Smooth muscle cell (in vitro differentiated cells): ENCODE results near the gene STAG1. TPM values are rescaled to one million over a fixed set of nuclear protein-coding genes. Genes with fewer than 3 reads are reported as not detected.

Experiments used
- DNase-seq: peaks from one replicate; lab custom pipeline; 2025; ENCODE audit not compliant: unreplicated experiment; lab: John Stamatoyannopoulos, UW
- H2AFZ ChIP-seq: fragments of 200-600 bp; sonication (generic); 2 replicates; pipeline ENCODE4 v1.6.0; 2016; ENCODE audit warnings: antibody characterized with exemption, low read depth, mild to moderate bottlenecking
- H3F3A ChIP-seq: fragments of 200-600 bp; sonication (generic); 2 replicates; pipeline ENCODE4 v1.6.0; 2017; ENCODE audit warnings: antibody characterized with exemption, low read depth
- H3K27ac ChIP-seq: fragments of 200-600 bp; sonication (generic); 2 replicates; pipeline ENCODE4 v1.5.1; 2016; ENCODE audit warnings: low read depth, mild to moderate bottlenecking
- H3K27me3 ChIP-seq: fragments of 200-600 bp; sonication (generic); 2 replicates; pipeline ENCODE4 v1.6.1; 2016; ENCODE audit warnings: low read depth, mild to moderate bottlenecking
- H3K36me3 ChIP-seq: fragments of 200-600 bp; sonication (generic); 2 replicates; pipeline ENCODE4 v1.5.1; 2016; ENCODE audit warnings: low read depth
- H3K4me1 ChIP-seq: fragments of 200-600 bp; sonication (generic); 2 replicates; pipeline ENCODE4 v1.5.1; 2016; ENCODE audit warnings: low read depth
- H3K4me2 ChIP-seq: fragments of 200-600 bp; sonication (generic); 2 replicates; pipeline ENCODE4 v1.6.0; 2016; ENCODE audit warnings: mild to moderate bottlenecking
- H3K4me3 ChIP-seq: fragments of 200-600 bp; sonication (generic); 2 replicates; pipeline ENCODE4 v1.5.1; 2016; ENCODE audit warnings: mild to moderate bottlenecking
- H3K79me2 ChIP-seq: fragments of 200-600 bp; sonication (generic); 2 replicates; pipeline ENCODE4 v1.6.0; 2016; ENCODE audit warnings: low read depth, mild to moderate bottlenecking
- H3K9ac ChIP-seq: fragments of 200-600 bp; sonication (generic); 2 replicates; pipeline ENCODE4 v1.6.0; 2016; ENCODE audit warnings: low read depth
- H3K9me3 ChIP-seq: fragments of 200-600 bp; sonication (generic); replicated peaks from 2 replicates; pipeline ENCODE4 v1.5.1; 2016; ENCODE audit warnings: low read depth
- H4K20me1 ChIP-seq: fragments of 200-600 bp; sonication (generic); 2 replicates; pipeline ENCODE4 v1.6.0; 2016; ENCODE audit warnings: low read depth
- WGBS: methylation state at CpG from one replicate; pipeline ENCODE4 v1.1.7; 2016; ENCODE audit warnings: low lambda C conversion rate; 5-methylcytosine and 5-hydroxymethylcytosine counted together
- polyA plus RNA-seq: library from polyadenylated mRNA; unstranded; fragments of >200 nt; fragmentation: Nextera tagmentation; extraction: Ambion mirVana; gene quantifications from 2 replicates; pipeline ENCODE4 v1.2.1, GENCODE V29; 2016
- total RNA-seq: library from RNA; depleted of rRNA; stranded (reverse); fragments of >200 nt; gene quantifications from 2 replicates; pipeline ENCODE4 v1.2.3, GENCODE V29; 2014
- TF ChIP-seq, protein P1 (sequence below): fragments of 200-600 bp; sonication (generic); IDR thresholded peaks from 2 replicates; pipeline ENCODE4 v1.5.1; 2017; ENCODE audit warnings: borderline replicate concordance, mild to moderate bottlenecking, antibody characterized with exemption; ENCODE audit not compliant: insufficient read depth, poor library complexity, severe bottlenecking

The STAG1 gene
- total and polyA plus RNA-seq, 2 experiments from 2014 or later, result 14.6 to 29.5 TPM

DNA sequence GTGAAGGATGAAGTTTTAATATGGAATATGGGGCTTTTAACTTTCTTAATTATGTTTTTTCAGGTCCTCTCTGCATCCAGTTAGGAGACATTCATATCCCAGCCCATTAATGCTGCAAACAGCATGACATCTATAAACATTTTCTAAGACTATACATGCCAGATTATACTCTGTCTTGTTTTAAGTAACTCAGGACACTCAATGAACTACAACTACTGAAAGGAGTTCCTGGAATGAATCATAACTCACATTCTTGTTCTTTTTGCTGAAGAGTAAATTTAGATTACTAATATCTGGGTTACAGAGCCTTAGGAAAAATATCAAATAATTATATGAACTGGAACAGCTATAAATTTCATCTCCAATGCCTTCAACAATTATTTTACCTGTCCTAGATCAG is 167.4 kb downstream of the STAG1 start:
- no peaks in the 10 kb centered on the region for H3K36me3 ChIP-seq
- H3K9me3 ChIP-seq, result no peaks in the 10 kb centered on the region
- H3K27me3 ChIP-seq, result no peaks in the 10 kb centered on the region
- H3K79me2 ChIP-seq, result peaks cover 20% of the 10 kb centered on the region
- no peak overlapping the region for H3K9ac ChIP-seq
- H3F3A ChIP-seq, result no peaks in the 10 kb centered on the region
- H3K27ac ChIP-seq, result no peak overlapping the region
- H3K4me2 ChIP-seq, result no peak overlapping the region
- no peak overlapping the region for H2AFZ ChIP-seq
- no peak for DNase-seq
- no peaks in the 10 kb centered on the region for H3K4me1 ChIP-seq
- H4K20me1 ChIP-seq, result no peaks in the 10 kb centered on the region
- TF ChIP-seq, protein P1, sequence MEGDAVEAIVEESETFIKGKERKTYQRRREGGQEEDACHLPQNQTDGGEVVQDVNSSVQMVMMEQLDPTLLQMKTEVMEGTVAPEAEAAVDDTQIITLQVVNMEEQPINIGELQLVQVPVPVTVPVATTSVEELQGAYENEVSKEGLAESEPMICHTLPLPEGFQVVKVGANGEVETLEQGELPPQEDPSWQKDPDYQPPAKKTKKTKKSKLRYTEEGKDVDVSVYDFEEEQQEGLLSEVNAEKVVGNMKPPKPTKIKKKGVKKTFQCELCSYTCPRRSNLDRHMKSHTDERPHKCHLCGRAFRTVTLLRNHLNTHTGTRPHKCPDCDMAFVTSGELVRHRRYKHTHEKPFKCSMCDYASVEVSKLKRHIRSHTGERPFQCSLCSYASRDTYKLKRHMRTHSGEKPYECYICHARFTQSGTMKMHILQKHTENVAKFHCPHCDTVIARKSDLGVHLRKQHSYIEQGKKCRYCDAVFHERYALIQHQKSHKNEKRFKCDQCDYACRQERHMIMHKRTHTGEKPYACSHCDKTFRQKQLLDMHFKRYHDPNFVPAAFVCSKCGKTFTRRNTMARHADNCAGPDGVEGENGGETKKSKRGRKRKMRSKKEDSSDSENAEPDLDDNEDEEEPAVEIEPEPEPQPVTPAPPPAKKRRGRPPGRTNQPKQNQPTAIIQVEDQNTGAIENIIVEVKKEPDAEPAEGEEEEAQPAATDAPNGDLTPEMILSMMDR, result no peak
- H3K4me3 ChIP-seq, result no peak overlapping the region

DNA sequence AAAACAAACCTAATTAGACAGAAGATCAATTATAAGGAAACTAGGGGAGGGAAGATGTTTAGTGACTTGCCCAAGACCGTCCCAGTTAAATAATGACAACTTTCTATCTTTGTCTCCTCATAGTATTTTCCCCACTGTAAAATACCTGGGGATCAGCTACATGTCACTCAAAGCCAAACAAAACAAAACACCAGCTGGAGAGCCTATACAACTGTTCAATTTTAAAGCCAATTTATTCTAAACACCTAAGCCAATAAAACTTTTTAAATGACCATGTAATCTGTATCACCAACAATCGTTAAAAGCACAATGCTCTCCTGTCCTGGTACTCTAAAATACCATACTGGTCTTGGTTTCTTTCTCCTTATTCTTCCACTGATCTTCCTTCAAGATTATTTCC is 168.4 kb downstream of the STAG1 start:
- Histone ChIP-seq H3K4me3 (no peak overlapping the region), H3K4me2 (no peak overlapping the region), H3K4me1 (no peaks in the 10 kb centered on the region), H3K36me3 (no peaks in the 10 kb centered on the region), H3K9ac (no peak overlapping the region), H3K27me3 (no peaks in the 10 kb centered on the region), H3K79me2 (peaks cover 20% of the 10 kb centered on the region), H2AFZ (no peak overlapping the region), H3F3A (no peaks in the 10 kb centered on the region), H3K27ac (no peak overlapping the region), H4K20me1 (no peaks in the 10 kb centered on the region), H3K9me3 (no peaks in the 10 kb centered on the region)
- WGBS, result 98% methylated on average over 2 of the region's 2 CpGs
- DNase-seq, result no peak
- TF ChIP-seq, protein P1, result no peak

DNA sequence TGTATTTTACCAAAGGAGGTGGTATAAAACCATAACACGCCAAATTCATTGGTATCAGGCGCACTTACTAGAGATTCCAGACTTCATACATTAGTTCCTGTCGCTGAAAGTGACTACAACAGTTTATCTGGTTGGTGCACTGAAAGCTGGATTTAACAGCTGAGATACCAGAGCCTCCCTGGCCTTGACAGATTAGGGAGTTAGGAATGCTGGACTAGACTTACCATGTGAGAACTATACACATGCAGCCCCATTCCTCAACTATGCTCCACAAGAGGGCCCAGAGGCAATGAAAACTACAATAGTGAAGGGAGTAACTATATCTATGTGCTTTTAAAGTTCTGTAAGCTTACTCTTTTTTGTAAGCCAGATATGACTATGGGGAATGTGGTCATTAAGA is 174.4 kb downstream of the STAG1 start:
- WGBS, result 76% methylated on average over 3 of the region's 3 CpGs
- Histone ChIP-seq H4K20me1 (no peaks in the 10 kb centered on the region), H3F3A (no peaks in the 10 kb centered on the region), H3K4me1 (peaks cover 2% of the 10 kb centered on the region), H3K4me3 (no peak overlapping the region), H3K36me3 (no peaks in the 10 kb centered on the region), H2AFZ (no peak overlapping the region), H3K27me3 (no peaks in the 10 kb centered on the region), H3K4me2 (no peak overlapping the region), H3K79me2 (peaks cover 21% of the 10 kb centered on the region), H3K9me3 (no peaks in the 10 kb centered on the region), H3K9ac (no peak overlapping the region), H3K27ac (no peak overlapping the region)
- TF ChIP-seq, protein P1, result no peak
- DNase-seq, result no peak

DNA sequence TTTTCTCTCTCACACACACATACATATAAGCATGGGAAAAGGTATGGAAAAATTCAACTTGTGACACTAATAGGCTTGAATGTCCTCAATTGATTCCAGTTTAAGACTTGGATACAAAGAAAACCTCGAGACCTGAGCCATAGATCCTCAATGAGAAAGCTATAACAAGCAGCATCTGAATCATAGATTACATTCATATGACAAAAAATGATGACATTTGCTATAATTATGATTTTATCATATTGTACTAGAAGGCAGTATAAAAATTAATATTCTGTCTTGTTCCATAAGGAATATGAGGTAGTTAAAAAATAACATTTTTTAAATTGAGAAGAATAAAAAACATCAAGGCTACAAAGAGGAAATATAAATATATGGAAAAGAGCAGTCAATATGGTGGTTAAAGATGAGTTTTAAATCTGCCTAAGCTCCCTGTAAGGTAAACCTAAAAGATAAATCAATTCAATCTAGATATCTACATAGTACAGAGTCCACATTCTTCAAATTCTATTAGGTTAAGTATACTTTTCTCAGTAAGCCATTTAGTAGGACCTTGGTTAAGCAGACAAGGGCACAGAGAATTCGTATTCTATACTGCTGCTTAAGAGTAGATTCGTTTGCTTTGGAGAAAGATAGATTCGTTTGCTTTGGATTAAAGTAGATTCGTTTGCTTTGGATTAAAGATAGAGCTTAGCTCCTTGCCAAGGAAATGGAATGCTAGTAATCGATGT is 175.7 kb downstream of the STAG1 start:
- Histone ChIP-seq H4K20me1 (no peaks in the 10 kb centered on the region), H3K4me1 (peaks cover 2% of the 10 kb centered on the region), H3K79me2 (peaks cover 20% of the 10 kb centered on the region), H3F3A (no peaks in the 10 kb centered on the region), H3K4me3 (no peak overlapping the region), H3K4me2 (no peak overlapping the region), H3K9ac (no peak overlapping the region), H3K36me3 (no peaks in the 10 kb centered on the region), H3K27me3 (no peaks in the 10 kb centered on the region), H2AFZ (no peak overlapping the region), H3K27ac (no peak overlapping the region), H3K9me3 (no peaks in the 10 kb centered on the region)
- no peak for DNase-seq
- WGBS, result 93% methylated on average over 6 of the region's 6 CpGs
- TF ChIP-seq, protein P1, result no peak
